Esophagus squamous epithelium (tissue), 5 donors: ENCODE results near the gene MMP11. TPM values are rescaled to one million over a fixed set of nuclear protein-coding genes. Genes with fewer than 3 reads are reported as not detected.

Experiments
- DNase-seq: peaks from one replicate; lab custom pipeline; 2025; lab: John Stamatoyannopoulos, UW
- H3K27ac ChIP-seq, 4 donors: fragments of 200-600 bp; sonication (generic); one replicate each; pipeline ENCODE4 v1.5.1; 2016 to 2019; ENCODE audit warnings: mild to moderate bottlenecking in 1 of 4
- H3K27me3 ChIP-seq, 4 donors: fragments of 200-600 bp; sonication (generic); 1 replicate in 3 of 4; 2 replicates in 1 of 4; pipeline versions ENCODE4 v1.5.1 to v1.6.0; 2017 to 2021; ENCODE audit warnings: antibody characterized with exemption in 1 of 4
- H3K36me3 ChIP-seq, 3 donors: fragments of 200-600 bp; sonication (generic); one replicate each; pipeline ENCODE4 v1.5.1; 2016 to 2019
- H3K4me1 ChIP-seq, 3 donors: fragments of 200-600 bp; sonication (generic); one replicate each; pipeline ENCODE4 v1.5.1; 2017 to 2019
- H3K4me3 ChIP-seq, 4 donors: fragments of 200-600 bp; sonication (generic); 1 replicate in 3 of 4; 2 replicates in 1 of 4; pipeline ENCODE4 v1.5.1; 2016 to 2019; ENCODE audit warnings: mild to moderate bottlenecking in 2 of 4, moderate library complexity in 1 of 4
- H3K9me3 ChIP-seq, 3 donors: fragments of 200-600 bp; sonication (generic); one replicate each; pipeline ENCODE4 v1.5.1; 2016 to 2019
- POLR2A ChIP-seq, 4 donors: fragments of 450-650 bp; IDR thresholded peaks; one replicate each; pipeline ENCODE4 v1.6.1; 2017; ENCODE audit warnings: antibody characterized with exemption in 4 of 4, mild to moderate bottlenecking in 4 of 4, moderate library complexity in 3 of 4
- WGBS, 2 donors: methylation state at CpG; one replicate each; pipeline ENCODE4 v1.1.5; 2018; 5-methylcytosine and 5-hydroxymethylcytosine counted together
- intact Hi-C: fragments of 100-400 bp; cut with DNase I; formaldehyde crosslinking; loops from one replicate; pipeline ENCODE4 v1.15.0; 2022
- total RNA-seq, 4 donors: library from RNA; depleted of rRNA; stranded (reverse); fragments of >200 nt; gene quantifications; one replicate each; pipeline ENCODE4 v1.1.0, GENCODE V29; 2016
- TF ChIP-seq, protein P1 (sequence below), 6 experiments: fragments of 450-650 bp in 4 of 6; fragments of 200-600 bp in 2 of 6; sonication (generic) in 2 of 6; IDR thresholded peaks; one replicate each; pipeline ENCODE4 v1.5.1; 2016 to 2019; ENCODE audit warnings: antibody characterized with exemption in 6 of 6, mild to moderate bottlenecking in 4 of 6, moderate library complexity in 4 of 6
- donor health status: DM: yes; HTN: yes; CAD: no.

The MMP11 gene
- total RNA-seq, 4 donors from 2014 or later = 0.34 to 1.6 (median 1.1) TPM

- Histone ChIP-seq H3K27me3 (no peaks in the 10 kb centered on the region), H3K4me1 (peaks cover 0 to 7% (median 0%) of the 10 kb centered on the region in 3 donors), H3K27ac (no peak overlapping the region), H3K4me3 (no peak overlapping the region), H3K36me3 (peaks cover 9 to 50% (median 11%) of the 10 kb centered on the region in 3 donors), H3K9me3 (no peaks in the 10 kb centered on the region)
- WGBS, 2 donors = 95 to 97% methylated on average over 6 to 10 of the region's 13 CpGs
- no peak for DNase-seq
- no peak for TF ChIP-seq POLR2A (IDR thresholded peaks at IDR 0.05)
- TF ChIP-seq, protein P1, sequence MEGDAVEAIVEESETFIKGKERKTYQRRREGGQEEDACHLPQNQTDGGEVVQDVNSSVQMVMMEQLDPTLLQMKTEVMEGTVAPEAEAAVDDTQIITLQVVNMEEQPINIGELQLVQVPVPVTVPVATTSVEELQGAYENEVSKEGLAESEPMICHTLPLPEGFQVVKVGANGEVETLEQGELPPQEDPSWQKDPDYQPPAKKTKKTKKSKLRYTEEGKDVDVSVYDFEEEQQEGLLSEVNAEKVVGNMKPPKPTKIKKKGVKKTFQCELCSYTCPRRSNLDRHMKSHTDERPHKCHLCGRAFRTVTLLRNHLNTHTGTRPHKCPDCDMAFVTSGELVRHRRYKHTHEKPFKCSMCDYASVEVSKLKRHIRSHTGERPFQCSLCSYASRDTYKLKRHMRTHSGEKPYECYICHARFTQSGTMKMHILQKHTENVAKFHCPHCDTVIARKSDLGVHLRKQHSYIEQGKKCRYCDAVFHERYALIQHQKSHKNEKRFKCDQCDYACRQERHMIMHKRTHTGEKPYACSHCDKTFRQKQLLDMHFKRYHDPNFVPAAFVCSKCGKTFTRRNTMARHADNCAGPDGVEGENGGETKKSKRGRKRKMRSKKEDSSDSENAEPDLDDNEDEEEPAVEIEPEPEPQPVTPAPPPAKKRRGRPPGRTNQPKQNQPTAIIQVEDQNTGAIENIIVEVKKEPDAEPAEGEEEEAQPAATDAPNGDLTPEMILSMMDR (IDR thresholded peaks at IDR 0.05) = no peak
- intact Hi-C loops = no loop called here
Measured at GRCh38 chr22:23744001-23744400, 28.6 kb upstream of the MMP11 start.

GRCh38 chr22:23744485-23744884 is 28.2 kb upstream of the MMP11 start:
- Histone ChIP-seq H3K27ac (no peak overlapping the region), H3K27me3 (no peaks in the 10 kb centered on the region), H3K9me3 (no peaks in the 10 kb centered on the region), H3K36me3 (peaks cover 9 to 50% (median 11%) of the 10 kb centered on the region in 3 donors), H3K4me3 (no peak overlapping the region), H3K4me1 (peaks cover 0 to 8% (median 0%) of the 10 kb centered on the region in 3 donors)
- 98 to 100% methylated on average over 2 to 6 of the region's 14 CpGs for WGBS, 2 donors
- DNase-seq = no peak
- intact Hi-C loops = no loop called here
- TF ChIP-seq POLR2A (IDR thresholded peaks at IDR 0.05) = no peak
- TF ChIP-seq, protein P1 (IDR thresholded peaks at IDR 0.05) = no peak

DNA sequence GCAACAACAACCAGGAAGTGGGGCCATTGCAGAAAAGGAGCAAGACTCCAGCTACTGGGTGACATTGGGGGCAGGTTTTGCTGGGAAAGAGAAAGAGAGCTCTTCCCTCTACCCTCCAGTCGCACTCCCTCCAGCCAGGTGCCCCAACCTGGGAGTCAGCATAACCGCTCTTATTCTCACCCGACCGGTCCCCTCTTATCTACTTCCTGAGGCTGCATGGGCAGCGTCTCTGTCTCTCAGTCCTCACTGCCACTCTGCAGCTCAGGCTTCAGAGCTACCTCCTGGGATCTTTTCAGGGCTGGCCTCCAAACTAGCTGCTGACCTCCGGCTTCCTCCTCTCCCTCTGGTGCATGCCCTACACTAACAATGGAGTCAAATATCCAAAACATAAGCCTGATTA is 26.9 kb upstream of the MMP11 start:
- no peaks in the 10 kb centered on the region for H3K27me3 ChIP-seq
- DNase-seq = no peak
- WGBS, 2 donors = 78 to 90% methylated on average over 6 of the region's 6 CpGs
- H3K4me1 ChIP-seq = peaks cover 0 to 19% (median 7%) of the 10 kb centered on the region in 3 donors
- H3K4me3 ChIP-seq = no peak overlapping the region
- no peak for TF ChIP-seq POLR2A (IDR thresholded peaks at IDR 0.05)
- TF ChIP-seq, protein P1 (IDR thresholded peaks at IDR 0.05) = no peak
- no peaks in the 10 kb centered on the region for H3K9me3 ChIP-seq
- intact Hi-C loops = no loop called here
- H3K27ac ChIP-seq = no peak overlapping the region
- peaks cover 9 to 50% (median 11%) of the 10 kb centered on the region in 3 donors for H3K36me3 ChIP-seq

DNA sequence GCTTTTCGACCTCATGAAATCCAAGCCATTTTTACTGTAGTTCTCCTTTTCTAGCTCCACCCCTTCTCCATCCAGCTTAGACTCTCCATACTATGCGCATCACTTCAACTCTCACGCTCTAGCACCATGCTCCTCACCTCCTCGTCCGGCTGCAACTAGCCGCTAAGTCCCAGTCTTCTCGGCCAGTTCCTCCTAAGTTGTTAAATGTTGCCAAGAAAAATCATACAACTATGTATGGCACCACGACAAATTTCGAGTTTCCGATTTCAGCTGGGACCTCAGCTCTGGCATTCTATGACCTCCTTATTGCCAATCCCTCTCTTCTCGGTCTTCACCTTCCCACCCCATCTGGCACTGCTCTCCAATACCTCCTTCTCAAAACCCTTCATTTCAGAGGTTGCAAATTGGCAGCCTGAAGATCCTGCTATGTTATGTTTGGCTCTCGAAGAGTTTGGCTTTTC is 22.8 kb upstream of the MMP11 start:
- no peak for TF ChIP-seq POLR2A (IDR thresholded peaks at IDR 0.05)
- TF ChIP-seq, protein P1 (IDR thresholded peaks at IDR 0.05) = no peak
- WGBS, 2 donors = 51 to 53% methylated on average over 12 of the region's 12 CpGs
- no peak for DNase-seq
- H3K27me3 ChIP-seq = no peaks in the 10 kb centered on the region
- peaks cover 0 to 9% (median 0%) of the 10 kb centered on the region in 3 donors for H3K36me3 ChIP-seq
- H3K27ac ChIP-seq = peak overlapping the region in 2 of 4 donors; percentile 94 to 96
- H3K4me1 ChIP-seq = peaks cover 0 to 26% (median 7%) of the 10 kb centered on the region in 3 donors
- intact Hi-C loops = no loop called here
- H3K4me3 ChIP-seq = peak overlapping the region in 3 of 4 donors; percentile 71 to 92 (median 80)
- H3K9me3 ChIP-seq = no peaks in the 10 kb centered on the region

DNA sequence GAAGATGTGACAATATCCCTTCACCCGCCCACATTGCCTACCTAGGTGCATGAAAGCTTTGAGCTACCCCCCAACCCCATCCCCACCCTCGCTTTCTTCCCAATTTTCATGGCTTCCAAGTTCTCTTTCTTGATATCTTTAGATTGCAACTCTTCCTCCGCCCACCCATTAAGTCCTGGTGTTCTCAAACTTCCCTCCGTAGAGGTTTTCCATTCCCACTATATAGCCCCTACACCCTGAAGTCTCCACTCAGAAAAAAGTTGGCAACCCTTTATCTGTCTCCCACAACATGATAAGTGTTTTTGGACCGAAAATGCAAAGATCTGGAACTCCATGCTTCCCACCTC is 22.3 kb upstream of the MMP11 start:
- peaks cover 0 to 5% (median 0%) of the 10 kb centered on the region in 3 donors for H3K36me3 ChIP-seq
- TF ChIP-seq POLR2A (IDR thresholded peaks at IDR 0.05) = no peak
- TF ChIP-seq, protein P1 (IDR thresholded peaks at IDR 0.05) = no peak
- peak overlapping the region; percentile 62 to 92 (median 76) for H3K4me3 ChIP-seq
- intact Hi-C loops = no loop called here
- peaks cover 0 to 30% (median 7%) of the 10 kb centered on the region in 3 donors for H3K4me1 ChIP-seq
- H3K27ac ChIP-seq = peak overlapping the region; percentile 93 to 96 (median 94)
- H3K27me3 ChIP-seq = no peaks in the 10 kb centered on the region
- no peak for DNase-seq
- WGBS, 2 donors = 36% methylated on average over 5 of the region's 5 CpGs
- H3K9me3 ChIP-seq = no peaks in the 10 kb centered on the region
